OCI-LY7 (cell line): ENCODE results near the gene AAK1. TPM values are rescaled to one million over a fixed set of nuclear protein-coding genes. Genes with fewer than 3 reads are reported as not detected.

Source experiments
- BruUV-seq: library from RNA; stranded (reverse); fragments of 400-500 nt; replicated peaks from 2 replicates; lab custom pipeline; 2021; lab: Mats Ljungman, UMichigan
- CTCF ChIA-PET: fragments of 300-600 bp; sonication (Branson Sonifier 250); formaldehyde crosslinking; loops from one replicate; lab custom pipeline; 2022; ENCODE audit warnings: antibody characterized with exemption; ENCODE audit not compliant: unreplicated experiment; lab: Charles Lee
- POLR2A ChIA-PET: fragments of 300-600 bp; sonication (Branson Sonifier 250); formaldehyde crosslinking; loops from one replicate; lab custom pipeline; 2022; ENCODE audit warnings: antibody characterized with exemption; lab: Charles Lee
- DNase-seq: peaks from one replicate; pipeline ENCODE4 v3.0.0-alpha.2; 2015; ENCODE audit warnings: low spot score
- H2AFZ ChIP-seq: fragments of 200-600 bp; sonication (generic), shearing (Covaris generic); 2 replicates; pipeline ENCODE4 v1.6.1; 2014; ENCODE audit warnings: mild to moderate bottlenecking, antibody characterized with exemption, low read length, moderate library complexity
- H3K27ac ChIP-seq: fragments of 200-600 bp; sonication (generic); 2 replicates; pipeline ENCODE4 v1.5.1; 2014; ENCODE audit warnings: mixed run types, low read depth, mild to moderate bottlenecking, moderate library complexity, low read length, inconsistent platforms; ENCODE audit not compliant: poor library complexity, severe bottlenecking
- H3K36me3 ChIP-seq: fragments of 200-600 bp; sonication (generic); 2 replicates; pipeline ENCODE4 v1.6.1; 2014; ENCODE audit warnings: mild to moderate bottlenecking, antibody characterized with exemption, low read length, moderate library complexity, mixed read lengths; ENCODE audit not compliant: insufficient read depth
- H3K4me1 ChIP-seq: fragments of 200-600 bp; sonication (generic); 2 replicates; pipeline ENCODE4 v1.5.1; 2014; ENCODE audit warnings: mild to moderate bottlenecking, low read length; ENCODE audit not compliant: insufficient read depth, poor library complexity, severe bottlenecking
- H3K4me2 ChIP-seq: fragments of 200-600 bp; sonication (generic); 2 replicates; pipeline ENCODE4 v1.6.1; 2014; ENCODE audit warnings: mild to moderate bottlenecking, low read length
- H3K4me3 ChIP-seq: fragments of 200-600 bp; sonication (generic); 2 replicates; pipeline ENCODE4 v1.5.1; 2014; ENCODE audit warnings: mild to moderate bottlenecking, low read depth, low read length; ENCODE audit not compliant: poor library complexity, severe bottlenecking
- H3K79me2 ChIP-seq: fragments of 200-600 bp; sonication (generic); 2 replicates; pipeline ENCODE4 v1.6.1; 2016; ENCODE audit warnings: low read depth, mild to moderate bottlenecking, low read length, moderate library complexity, mixed read lengths; ENCODE audit not compliant: insufficient read depth
- H3K9me2 ChIP-seq: fragments of 200-600 bp; sonication (generic); 2 replicates; pipeline ENCODE4 v1.6.1; 2016; ENCODE audit warnings: mild to moderate bottlenecking, low read length, mixed read lengths; ENCODE audit not compliant: insufficient read depth
- H3K9me3 ChIP-seq: fragments of 200-600 bp; sonication (generic); 2 replicates; pipeline ENCODE4 v1.6.1; 2014; ENCODE audit warnings: mild to moderate bottlenecking, mixed run types, low read length, mixed read lengths
- H4K20me1 ChIP-seq: fragments of 200-600 bp; sonication (generic); 2 replicates; pipeline ENCODE4 v1.6.1; 2014; ENCODE audit warnings: mild to moderate bottlenecking, antibody characterized with exemption, low read length, moderate library complexity, mixed read lengths; ENCODE audit not compliant: insufficient read depth
- CTCF ChIP-seq: fragments of 200-600 bp; sonication (generic); conservative IDR thresholded peaks from 2 replicates; pipeline ENCODE4 v1.5.1; 2014; ENCODE audit warnings: mild to moderate bottlenecking, antibody characterized with exemption, low read length, moderate library complexity, mixed read lengths
- EZH2phosphoT487 ChIP-seq: fragments of 200-600 bp; sonication (generic); IDR thresholded peaks from 2 replicates; pipeline ENCODE4 v1.6.1; 2018; ENCODE audit warnings: low read depth, borderline replicate concordance, mild to moderate bottlenecking, mixed run types, antibody characterized with exemption, low read length, moderate library complexity, mixed read lengths
- intact Hi-C: fragments of 100-400 bp; cut with micrococcal nuclease; formaldehyde crosslinking; loops from one replicate; pipeline ENCODE4 v1.10.0; 2022; ENCODE audit not compliant: unreplicated experiment
- total RNA-seq, 2 experiments: library from RNA; depleted of rRNA in 1 of 2; stranded (reverse); fragments of >200 nt in 1 of 2; shearing (Covaris generic) in 1 of 2; gene quantifications; 2 replicates each; pipeline ENCODE4 v1.2.3, GENCODE V29; 2014 to 2022

Gene AAK1
- total RNA-seq, 2 experiments from 2014 or later = 8.3 to 8.5 TPM

GRCh38 chr2:69538872-69539548 lies 104.5 kb downstream of the AAK1 start:
- Histone ChIP-seq H3K4me2 (no peak overlapping the region), H3K36me3 (no peaks in the 10 kb centered on the region), H3K79me2 (no peaks in the 10 kb centered on the region), H2AFZ (no peak overlapping the region), H3K9me2 (no peaks in the 10 kb centered on the region), H3K9me3 (no peaks in the 10 kb centered on the region), H3K4me3 (no peak overlapping the region), H3K4me1 (no peaks in the 10 kb centered on the region), H4K20me1 (no peaks in the 10 kb centered on the region), H3K27ac (no peak overlapping the region)
- intact Hi-C loops = no loop called here
- DNase-seq = no peak
- CTCF ChIA-PET = no interaction called here
- TF ChIP-seq EZH2phosphoT487 (no peak), CTCF (no peak)
- no TSS peak for BruUV-seq
- POLR2A ChIA-PET = no interaction called here

- H3K4me3 ChIP-seq = no peak overlapping the region
- intact Hi-C loops = no loop called here
- ChIA-PET POLR2A (no interaction called here), CTCF (no interaction called here)
- H3K9me2 ChIP-seq = no peaks in the 10 kb centered on the region
- BruUV-seq = no TSS peak
- no peak for TF ChIP-seq CTCF
- TF ChIP-seq EZH2phosphoT487 = no peak
- no peak overlapping the region for H3K4me2 ChIP-seq
- no peak overlapping the region for H3K27ac ChIP-seq
- DNase-seq = no peak
- no peaks in the 10 kb centered on the region for H3K79me2 ChIP-seq
- no peaks in the 10 kb centered on the region for H4K20me1 ChIP-seq
- no peaks in the 10 kb centered on the region for H3K9me3 ChIP-seq
- H3K36me3 ChIP-seq = no peaks in the 10 kb centered on the region
- no peaks in the 10 kb centered on the region for H3K4me1 ChIP-seq
- no peak overlapping the region for H2AFZ ChIP-seq
These were observed 105.3 kb downstream of the AAK1 start for GRCh38 chr2:69538249-69538648.

DNA sequence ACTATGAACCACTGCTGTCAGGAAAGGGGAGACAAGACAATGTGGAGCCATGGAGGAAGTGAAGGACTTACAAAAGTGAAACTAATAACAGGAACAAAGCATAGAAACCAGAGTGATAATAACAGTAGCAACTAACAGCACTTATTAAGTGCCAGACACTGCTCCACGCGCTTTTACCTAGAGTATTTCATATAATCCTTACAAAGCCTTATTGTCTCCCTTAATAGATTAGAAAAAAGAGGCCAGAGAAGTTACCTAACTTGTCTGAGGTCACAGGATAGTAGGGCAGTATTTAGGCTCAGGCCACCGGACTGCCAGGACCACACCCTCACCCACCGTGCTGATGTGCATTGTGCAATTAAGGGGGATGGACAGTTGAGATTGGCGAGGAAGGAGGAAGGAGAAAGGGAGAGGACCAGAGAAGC lies 107.7 kb downstream of the AAK1 start:
- CTCF ChIA-PET = no interaction called here
- BruUV-seq = no TSS peak
- no peaks in the 10 kb centered on the region for H3K36me3 ChIP-seq

More for the DNA sequence above, 107.7 kb downstream of the AAK1 start:
- intact Hi-C loops = no loop called here
- Histone ChIP-seq H3K9me3 (no peaks in the 10 kb centered on the region), H2AFZ (no peak overlapping the region), H3K4me2 (no peak overlapping the region), H3K27ac (no peak overlapping the region), H3K9me2 (no peaks in the 10 kb centered on the region), H3K4me1 (no peaks in the 10 kb centered on the region), H3K4me3 (no peak overlapping the region), H3K79me2 (no peaks in the 10 kb centered on the region), H4K20me1 (no peaks in the 10 kb centered on the region)
- POLR2A ChIA-PET = no interaction called here
- no peak for TF ChIP-seq EZH2phosphoT487
- no peak for TF ChIP-seq CTCF
- no peak for DNase-seq
